DMS 273 (cell line): ENCODE measurements around the gene BRF1.

Source experiments
- DNase-seq: peaks from one replicate; lab custom pipeline; 2025; ENCODE audit not compliant: unreplicated experiment; lab: John Stamatoyannopoulos, UW

Gene BRF1

DNA sequence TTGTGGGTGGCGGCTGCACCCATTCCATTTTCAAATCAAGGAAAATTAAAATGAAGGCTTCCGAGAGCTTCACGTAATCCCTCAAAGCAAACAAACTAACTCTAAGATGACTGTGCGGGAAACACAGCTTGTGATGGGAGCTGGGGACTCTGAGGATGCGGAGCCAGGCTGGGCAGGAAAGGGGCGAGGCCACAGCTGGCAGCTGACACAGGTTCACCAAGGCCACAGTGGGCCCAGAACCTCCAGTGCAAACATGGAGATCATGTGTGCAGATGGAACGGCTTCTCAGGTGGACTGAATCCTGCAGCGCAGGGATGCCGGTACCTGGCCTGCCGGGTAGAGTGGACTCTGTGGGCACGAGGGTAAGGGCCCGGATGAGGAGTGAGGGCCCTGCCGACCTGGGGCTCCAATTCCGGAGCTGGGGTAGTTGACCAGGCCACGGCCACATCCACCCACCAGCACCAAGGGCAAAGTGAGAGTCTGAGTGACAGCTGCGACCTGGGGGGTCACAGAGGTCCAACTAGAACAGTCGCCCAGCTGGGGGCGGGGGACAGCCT is 71.6 kb downstream of the BRF1 start:
- DNase-seq: no peak

DNA sequence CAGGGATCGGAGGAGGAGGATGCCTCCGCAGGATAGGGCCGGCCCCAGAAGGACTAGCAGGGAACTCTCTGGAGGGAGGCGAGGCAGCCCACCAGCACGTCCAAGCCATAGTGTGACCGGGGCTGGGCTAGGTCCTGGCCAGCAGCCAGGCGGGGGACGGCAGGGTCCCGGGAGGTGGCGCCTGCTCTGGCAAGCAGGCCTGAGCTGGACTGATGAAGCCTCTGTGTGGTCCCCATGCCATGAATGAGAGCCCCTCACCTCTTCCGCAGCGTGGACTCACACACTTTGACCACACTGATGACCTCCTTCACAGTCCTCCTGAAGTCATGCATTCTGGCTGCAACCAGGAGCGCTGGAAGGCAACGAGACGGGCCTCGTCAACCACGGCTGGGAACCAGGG is 72.2 kb downstream of the BRF1 start:
- no peak for DNase-seq

DNA sequence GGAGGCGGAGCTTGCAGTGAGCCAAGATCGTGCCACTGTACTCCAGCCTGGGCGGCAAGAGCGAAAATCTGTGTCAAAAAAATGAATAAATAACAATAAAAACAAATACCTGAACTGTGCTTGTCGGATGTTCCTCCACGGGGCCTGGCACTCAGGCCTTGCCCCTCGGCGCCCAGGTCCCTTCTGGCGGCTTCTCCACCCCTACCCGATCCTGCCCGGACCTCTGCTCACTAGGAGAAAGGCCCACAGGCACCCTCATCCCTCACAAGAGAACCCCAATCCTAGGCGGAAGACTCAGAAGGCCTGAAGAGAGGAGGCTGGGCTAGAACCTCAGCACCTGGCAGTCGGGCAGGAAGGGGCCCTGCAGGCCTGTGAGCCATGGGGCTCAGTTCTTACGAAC is 73.5 kb downstream of the BRF1 start:
- DNase-seq: no peak

DNA sequence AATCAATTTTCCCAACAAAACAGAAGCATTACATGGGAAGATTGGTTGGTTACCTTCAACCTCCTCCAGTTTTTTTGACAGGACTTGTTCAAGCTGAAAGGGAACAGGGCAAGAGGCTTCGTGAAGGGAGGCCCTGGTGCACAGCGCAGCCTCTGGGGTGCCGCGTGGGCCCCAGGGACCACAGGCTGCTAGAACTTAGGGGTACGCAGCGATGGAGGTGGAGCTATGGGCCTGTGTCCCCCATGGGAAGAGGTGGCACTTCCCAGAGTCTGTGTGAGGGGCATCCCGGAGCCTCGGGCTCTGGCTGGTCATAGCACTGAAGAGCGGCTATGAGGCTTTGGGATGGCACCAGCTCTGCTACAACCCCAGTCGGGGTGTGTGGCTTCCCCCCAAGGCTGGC is 74.6 kb downstream of the BRF1 start:
- no peak for DNase-seq

DNA sequence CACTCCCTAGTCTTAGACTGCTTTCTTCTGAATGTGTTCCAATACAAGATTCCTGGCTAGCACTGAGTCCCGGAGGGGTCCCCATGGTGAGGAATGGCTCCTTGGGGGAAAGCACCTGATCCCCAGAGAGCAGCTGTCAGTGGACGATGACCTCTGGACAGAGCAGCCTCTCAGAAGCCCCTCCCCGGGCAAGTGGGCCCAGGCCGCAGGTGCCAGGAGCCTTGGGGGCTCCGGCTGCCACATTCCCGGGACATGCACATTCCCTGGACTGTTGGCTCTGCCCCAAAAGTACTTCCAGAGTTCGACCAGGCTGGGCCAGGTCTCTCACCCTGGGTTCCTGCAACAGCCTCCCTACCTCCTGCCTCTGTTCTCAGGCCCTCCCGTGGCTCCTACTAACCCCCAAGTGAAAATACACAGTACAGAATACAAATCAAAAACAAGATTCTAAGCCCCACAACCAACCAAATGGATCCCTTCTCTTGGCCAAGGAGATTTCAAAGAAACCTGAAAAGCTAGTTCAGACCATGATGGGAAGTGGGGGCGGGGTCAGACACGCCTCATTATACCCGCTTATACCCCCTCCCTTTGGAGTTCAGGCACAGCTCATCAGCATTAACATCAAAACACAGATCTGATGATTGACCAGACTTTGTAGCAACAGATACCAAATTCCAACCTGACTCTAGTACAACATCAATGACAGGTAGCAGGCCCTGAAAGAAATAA is 75.8 kb downstream of the BRF1 start:
- no peak for DNase-seq

DNA sequence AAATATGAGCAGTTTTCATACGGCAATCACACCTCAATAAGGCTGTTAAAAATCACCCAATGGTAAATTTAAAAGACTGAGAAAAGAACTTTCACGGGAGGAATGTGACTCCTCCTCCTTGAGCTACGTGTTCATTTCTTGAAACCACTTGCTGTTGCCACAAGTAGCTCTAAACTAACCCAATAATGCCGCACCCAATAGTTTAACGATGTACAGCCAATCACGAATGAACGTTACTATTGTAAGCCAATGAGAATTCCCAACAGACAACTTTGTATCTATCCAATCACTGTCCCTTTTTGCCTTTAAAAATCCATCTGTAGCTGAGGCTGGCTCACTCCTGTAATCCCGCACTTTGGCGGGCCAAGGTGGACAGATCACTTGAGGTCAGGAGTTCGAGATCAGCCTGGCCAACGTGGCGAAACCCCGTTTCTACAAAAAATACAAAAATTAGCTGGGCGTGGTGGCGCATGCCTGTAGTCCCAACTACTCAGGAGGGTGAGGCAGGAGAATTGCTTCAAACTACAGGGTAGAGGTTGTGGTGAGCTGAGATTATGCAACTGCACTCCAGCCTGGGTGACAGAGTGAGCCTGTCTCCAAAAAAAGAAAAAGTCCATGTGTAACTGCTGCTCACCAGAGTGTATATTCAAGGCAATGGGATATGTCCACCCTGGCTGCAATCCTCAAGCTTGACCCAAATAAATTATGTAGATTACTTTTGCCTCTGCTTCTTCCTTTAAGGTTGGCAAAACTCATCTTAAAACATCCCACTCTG is 76.8 kb downstream of the BRF1 start:
- DNase-seq: no peak

DNA sequence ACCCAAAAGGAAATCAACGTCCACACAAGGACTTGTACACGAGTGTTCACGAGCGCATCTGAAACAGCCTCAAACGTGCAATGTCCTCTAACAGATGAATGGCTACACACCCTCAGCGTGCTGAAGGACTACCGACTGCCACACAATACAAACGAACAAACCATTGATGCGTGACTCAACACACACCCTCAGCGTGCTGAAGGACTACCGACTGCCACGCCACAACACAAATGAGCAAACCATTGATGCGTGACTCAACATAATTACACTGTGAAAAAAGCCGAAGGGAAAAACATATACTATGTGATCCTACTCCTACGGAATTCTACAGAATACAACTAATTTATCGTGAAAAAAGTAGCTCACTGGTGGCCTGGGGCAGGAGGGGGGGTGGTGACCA is 77.5 kb downstream of the BRF1 start:
- no peak for DNase-seq

DNA sequence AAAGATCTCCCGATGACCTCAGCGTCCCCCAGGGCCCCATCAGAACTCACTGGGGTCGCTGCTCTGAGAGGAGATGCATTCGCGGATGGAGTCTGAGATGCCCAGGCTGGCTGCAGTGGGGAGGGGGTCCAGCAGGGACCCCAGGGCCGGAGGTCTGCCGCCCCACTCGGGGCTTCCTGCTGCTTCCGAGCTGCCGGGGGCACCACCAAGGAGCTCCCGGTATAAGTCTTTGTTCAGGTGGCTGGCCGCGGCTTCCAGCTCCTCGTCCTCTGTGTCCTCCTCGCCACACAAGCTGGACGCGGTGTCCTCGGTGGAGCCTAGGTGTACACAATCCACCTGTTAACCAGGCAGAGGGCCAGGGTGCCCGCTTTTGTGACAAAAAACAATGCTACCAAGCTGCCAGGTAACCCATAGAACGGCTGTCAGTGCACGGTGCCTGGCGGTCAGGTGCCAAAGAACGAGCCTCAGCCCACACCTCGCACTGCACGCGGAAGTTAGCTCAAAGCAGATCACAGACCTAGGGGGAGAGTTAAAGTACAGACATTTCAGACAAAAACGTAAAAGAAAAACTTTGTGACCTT is 79.1 kb downstream of the BRF1 start:
- no peak for DNase-seq

- DNase-seq: no peak
These were observed 79.9 kb downstream of the BRF1 start for GRCh38 chr14:105220699-105221597.

DNA sequence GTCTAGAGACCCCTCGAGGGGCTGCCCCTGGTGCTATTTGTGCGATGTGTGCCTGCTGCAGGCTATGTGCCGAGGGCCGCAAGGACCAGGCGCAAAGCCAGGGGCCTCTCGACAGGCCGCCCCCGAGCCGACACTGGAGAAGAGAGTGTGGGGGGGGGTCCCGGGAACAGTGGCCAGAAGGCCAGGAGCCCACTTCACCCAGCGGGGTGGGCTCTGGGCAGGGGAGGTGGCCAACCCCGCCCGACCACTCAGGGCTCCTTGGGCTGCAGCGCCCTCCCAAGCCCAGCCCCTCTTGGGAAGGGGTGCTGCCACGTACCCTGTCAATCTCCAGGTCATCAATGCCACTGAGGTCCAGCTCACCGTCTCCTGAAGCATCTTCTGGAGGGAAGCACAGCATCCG is 81.0 kb downstream of the BRF1 start:
- DNase-seq: no peak

DNA sequence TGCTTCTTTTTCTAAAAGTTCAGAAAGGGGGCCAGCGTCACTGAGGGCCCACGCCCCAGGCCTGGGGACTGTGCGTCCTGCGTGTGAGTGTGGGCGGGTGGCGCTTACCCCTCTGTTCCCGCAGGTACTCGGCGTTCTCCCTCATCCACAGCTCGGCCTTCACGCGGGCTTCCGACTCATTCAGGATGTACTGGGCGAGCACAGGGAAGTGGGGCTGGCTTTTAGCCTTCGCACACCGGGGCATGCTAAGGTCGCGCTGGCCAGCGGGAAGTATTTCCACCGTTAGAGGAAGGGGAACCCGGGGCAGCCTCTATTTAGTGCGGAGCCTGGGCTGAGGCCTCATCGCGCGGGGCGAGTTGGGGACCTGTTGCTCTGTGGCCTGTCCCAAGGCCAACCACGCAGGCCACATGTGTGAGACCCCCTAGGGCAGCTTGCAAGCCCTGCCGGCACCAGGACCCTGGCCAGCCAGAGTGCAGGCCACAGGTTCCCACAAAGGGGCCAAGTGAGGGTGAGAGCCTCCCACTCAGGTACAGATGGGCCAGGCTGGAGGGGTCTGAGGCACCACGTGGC is 81.7 kb downstream of the BRF1 start:
- no peak for DNase-seq

DNA sequence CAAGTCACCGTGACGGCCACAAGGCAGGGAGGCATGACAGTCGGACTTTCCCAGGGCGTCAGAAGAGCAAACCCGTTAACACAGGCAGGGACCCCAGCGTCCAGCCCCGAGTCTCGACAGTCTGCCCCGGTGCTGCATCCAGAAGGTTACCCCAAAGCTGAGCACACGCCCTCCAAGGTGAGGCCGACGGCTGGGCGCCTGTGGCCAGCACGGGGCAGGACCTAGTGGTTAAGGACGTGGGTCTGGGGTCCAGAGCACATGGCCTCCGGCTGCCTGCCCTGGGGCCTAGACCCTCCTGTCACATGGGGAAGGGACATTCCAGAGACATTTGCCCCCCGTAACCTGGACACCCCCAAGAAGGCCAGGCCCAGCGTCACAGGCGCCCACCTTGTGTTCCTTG is 82.2 kb downstream of the BRF1 start:
- DNase-seq: no peak

- no peak for DNase-seq
These were observed 83.0 kb downstream of the BRF1 start for GRCh38 chr14:105217774-105218173.

DNA sequence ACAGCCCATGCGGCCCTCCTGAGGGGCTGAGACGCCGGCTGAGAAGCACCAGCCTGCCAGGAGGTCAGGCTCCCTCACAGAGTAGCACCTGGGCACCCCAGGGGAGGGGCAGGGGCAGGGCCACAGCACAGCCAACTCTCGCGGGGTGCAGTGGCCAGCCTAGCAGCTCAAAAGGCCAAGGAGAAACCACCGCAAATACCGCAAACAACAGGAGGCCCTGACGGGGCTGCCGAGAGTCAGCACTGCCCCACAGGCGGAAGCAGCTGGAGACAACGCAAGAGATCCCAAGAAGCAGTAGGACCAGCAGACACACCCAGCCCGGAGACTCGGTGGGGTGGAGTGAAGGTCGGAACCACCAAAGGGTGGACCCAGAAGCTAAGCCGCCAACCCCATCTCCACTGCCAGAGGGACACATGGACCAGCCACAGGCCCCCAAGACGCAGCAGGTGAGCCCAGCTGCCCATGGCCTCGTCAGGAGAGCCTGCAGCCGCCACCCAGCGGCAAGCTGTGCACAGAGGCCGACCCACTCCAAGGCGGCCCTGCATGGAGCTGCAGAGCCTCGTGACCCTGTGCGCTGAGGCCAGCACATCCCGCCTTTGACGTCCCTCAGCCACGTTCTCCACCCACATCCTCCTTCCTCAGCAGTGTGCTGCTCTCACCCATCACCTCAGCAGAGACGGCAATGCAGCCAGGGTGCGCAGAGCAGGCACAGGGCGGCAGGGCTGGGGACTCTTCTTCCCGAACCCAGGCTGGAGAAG is 84.1 kb downstream of the BRF1 start:
- no peak for DNase-seq

DNA sequence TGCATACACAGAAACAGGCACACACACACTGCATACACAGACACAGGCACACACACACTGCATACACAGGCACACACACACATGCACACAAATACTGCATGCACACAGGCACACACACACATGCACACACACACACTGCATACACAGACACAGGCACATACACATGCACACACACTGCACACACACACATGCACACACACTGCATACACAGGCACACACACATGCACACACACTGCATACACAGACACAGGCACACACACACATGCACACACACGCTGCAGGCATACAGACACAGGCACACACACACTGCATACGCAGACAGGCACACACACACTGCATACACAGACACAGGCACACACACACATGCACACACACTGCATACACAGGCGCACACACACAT is 85.2 kb downstream of the BRF1 start:
- no peak for DNase-seq

GRCh38 chr14:105214324-105214915 is 86.4 kb downstream of the BRF1 start:
- no peak for DNase-seq

DNA sequence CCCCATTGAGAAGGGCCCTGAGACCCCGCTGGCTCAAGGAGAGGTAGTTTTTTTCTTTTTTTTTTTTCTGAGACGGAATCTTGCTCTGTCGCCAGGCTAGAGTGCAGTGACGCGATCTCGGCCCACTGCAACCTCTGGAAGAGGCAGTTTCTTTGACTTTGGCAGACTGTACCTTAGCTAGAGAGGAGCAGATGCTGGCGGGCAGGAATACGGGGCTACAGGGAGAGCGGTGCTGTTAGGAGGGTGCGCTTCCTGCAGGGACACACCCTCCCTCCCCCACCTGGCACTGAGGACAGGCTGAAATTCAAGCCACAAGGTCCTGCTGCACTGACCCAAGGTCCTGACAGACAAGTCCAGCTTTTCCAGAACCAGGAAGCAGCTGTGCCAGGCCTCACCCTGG is 87.4 kb downstream of the BRF1 start:
- DNase-seq: no peak

DNA sequence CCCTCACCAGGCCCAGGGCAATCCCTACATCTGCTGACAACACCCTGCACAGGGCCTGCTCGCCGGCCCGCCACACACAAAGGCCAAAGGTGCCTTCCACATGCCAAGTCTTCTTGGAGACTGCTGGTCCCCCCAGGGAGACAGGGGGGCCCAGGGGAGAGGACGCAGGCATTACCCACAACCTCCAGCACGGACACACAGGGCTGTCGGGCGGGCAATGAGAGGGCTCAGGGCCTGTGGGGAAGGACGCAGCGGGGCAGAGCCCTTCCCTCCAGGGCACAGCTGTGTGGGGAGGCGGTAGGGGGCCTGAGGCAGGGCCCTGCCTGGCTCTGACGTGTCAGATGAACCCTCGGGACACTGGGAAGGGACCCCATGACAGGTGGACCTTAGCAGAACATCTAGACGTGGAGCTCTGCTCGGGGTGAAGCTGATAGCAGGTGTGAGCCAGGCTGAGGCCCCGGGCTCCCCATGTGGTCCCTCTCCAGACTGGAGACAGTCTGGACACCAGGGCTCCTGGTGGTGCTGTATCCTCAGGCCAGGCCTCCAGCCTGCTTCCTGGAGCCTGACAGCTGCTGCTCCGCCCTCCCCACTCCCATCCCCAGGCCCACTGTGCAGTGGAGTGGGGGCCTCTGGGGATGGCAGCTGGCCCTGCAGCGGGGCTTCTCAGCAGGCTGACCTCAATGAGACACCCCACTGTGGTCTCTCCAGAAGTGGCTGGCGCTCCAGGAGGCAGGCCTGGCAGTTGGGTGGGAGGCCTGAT is 88.1 kb downstream of the BRF1 start:
- DNase-seq: peak; percentile 71

DNA sequence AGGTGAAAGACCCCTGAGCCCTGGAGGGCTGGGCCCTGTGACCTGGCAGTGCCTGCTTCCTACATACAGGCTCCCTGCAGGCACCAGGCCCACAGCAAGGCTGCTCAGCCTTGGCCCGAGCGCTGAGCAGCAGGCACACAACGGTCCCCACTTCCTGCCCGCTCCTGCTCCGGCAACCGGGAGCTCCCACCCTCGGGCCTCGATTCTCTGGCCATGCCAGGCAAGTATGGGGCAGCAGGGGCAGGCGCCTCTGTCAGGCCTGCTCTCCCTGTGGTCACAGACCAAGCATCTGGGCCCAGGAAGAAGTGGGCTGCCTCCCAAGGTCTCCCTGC is 89.1 kb downstream of the BRF1 start:
- no peak for DNase-seq
